ENCODE data around the gene PLEKHJ1. TPM values are rescaled to one million over a fixed set of nuclear protein-coding genes. Genes with fewer than 3 reads are reported as not detected.

Gene PLEKHJ1
- total RNA-seq, 1 donor from 2014 or later = 116 TPM

GRCh38 chr19:2237869-2238153 is 1.7 kb upstream of the PLEKHJ1 start:
- TF ChIP-seq CTCF (IDR thresholded peaks at IDR 0.05; ENCODE audit: unreplicated experiment) = no peak
- H3K27me3 Mint-ChIP-seq = no peaks in the 10 kb centered on the region
- no peak for DNase-seq (ENCODE audit: low spot score, unreplicated experiment)
- peak overlapping the region; percentile 99 for H3K27ac Mint-ChIP-seq
- H3K4me1 Mint-ChIP-seq (ENCODE audit: low read depth) = peaks cover 40% of the 10 kb centered on the region
- peak overlapping the region; percentile 95 for H3K4me3 Mint-ChIP-seq (ENCODE audit: low read depth)
- H3K36me3 Mint-ChIP-seq (ENCODE audit: insufficient read depth) = peaks cover 9% of the 10 kb centered on the region
- no peaks in the 10 kb centered on the region for H3K9me3 Mint-ChIP-seq (ENCODE audit: low read depth)

DNA sequence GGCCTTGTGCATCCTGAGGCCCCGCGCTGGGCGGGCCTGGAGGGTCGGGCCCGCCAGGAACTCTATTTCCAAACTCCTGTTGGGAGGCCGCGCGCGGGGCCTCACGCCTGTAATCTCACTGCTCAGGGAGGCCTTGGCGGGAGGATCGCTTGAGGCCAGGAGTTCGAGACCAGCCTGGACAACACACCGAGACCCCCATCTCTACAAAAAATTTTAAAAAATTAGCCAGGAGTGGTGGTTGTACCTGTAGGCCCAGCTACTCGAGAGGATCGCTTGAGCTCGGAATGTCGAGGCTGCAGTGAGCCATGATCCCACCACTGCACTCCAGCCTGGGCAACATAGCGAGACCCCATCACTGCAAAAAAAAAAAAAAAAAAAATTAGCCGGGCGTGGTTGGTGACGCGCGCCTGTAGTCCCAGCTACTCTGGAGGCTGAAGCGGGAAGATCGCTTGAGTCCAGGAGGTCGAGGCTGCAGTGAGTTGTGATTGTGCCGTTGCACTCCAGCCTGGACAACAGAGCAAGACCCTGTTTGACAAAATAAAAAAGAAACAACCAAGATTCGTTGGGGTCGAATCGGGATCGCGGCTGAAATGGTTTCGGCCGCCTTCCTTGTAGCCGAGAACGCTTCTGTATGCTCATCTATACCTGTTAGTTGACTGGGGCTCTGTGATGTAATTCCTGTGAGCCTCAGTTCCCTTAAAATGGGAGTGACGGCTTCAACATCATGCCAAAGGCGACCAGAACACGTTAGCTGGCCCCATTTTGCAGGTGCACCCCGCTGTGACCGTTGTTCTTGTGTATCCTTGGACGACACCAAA is 1.1 kb upstream of the PLEKHJ1 start:
- H3K4me1 Mint-ChIP-seq (ENCODE audit: low read depth) = peaks cover 39% of the 10 kb centered on the region
- peaks cover 9% of the 10 kb centered on the region for H3K36me3 Mint-ChIP-seq (ENCODE audit: insufficient read depth)
- peak overlapping the region; percentile 99 for H3K27ac Mint-ChIP-seq
- TF ChIP-seq CTCF (IDR thresholded peaks at IDR 0.05; ENCODE audit: unreplicated experiment) = no peak
- H3K9me3 Mint-ChIP-seq (ENCODE audit: low read depth) = no peaks in the 10 kb centered on the region
- H3K4me3 Mint-ChIP-seq (ENCODE audit: low read depth) = peak overlapping the region; percentile 95
- DNase-seq (ENCODE audit: low spot score, unreplicated experiment) = no peak
- H3K27me3 Mint-ChIP-seq = no peaks in the 10 kb centered on the region

DNA sequence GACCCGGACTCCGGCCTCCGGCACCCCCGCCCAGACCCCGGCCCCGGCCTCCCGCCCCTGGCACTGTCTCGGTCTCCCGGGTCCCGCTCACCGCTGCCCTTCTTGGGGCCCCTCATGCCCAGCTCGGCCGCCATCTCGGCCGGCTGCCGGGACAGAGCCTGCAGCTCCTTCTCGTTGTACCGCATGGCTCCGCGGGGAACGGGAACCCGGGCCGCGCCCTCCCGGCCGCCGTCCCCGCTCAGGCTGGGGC is 140 bp downstream of the PLEKHJ1 start:
- no peak for TF ChIP-seq CTCF (IDR thresholded peaks at IDR 0.05; ENCODE audit: unreplicated experiment)
- DNase-seq (ENCODE audit: low spot score, unreplicated experiment) = no peak
- H3K27me3 Mint-ChIP-seq = no peaks in the 10 kb centered on the region
- H3K4me1 Mint-ChIP-seq (ENCODE audit: low read depth) = peaks cover 38% of the 10 kb centered on the region
- H3K27ac Mint-ChIP-seq = peak overlapping the region; percentile 99
- peak overlapping the region; percentile 95 for H3K4me3 Mint-ChIP-seq (ENCODE audit: low read depth)
- H3K36me3 Mint-ChIP-seq (ENCODE audit: insufficient read depth) = peaks cover 9% of the 10 kb centered on the region
- H3K9me3 Mint-ChIP-seq (ENCODE audit: low read depth) = no peaks in the 10 kb centered on the region

- DNase-seq (ENCODE audit: low spot score, unreplicated experiment) = peak; percentile 31
- peak overlapping the region; percentile 95 for H3K4me3 Mint-ChIP-seq (ENCODE audit: low read depth)
- no peaks in the 10 kb centered on the region for H3K9me3 Mint-ChIP-seq (ENCODE audit: low read depth)
- peak overlapping the region; percentile 97 for H3K27ac Mint-ChIP-seq
- TF ChIP-seq CTCF (IDR thresholded peaks at IDR 0.05; ENCODE audit: unreplicated experiment) = no peak
- peaks cover 9% of the 10 kb centered on the region for H3K36me3 Mint-ChIP-seq (ENCODE audit: insufficient read depth)
- H3K4me1 Mint-ChIP-seq (ENCODE audit: low read depth) = peaks cover 33% of the 10 kb centered on the region
- no peaks in the 10 kb centered on the region for H3K27me3 Mint-ChIP-seq
These were observed 607 bp downstream of the PLEKHJ1 start for GRCh38 chr19:2235381-2236063.

- Mint-ChIP-seq H3K4me3 (ENCODE audit: low read depth) (peak overlapping the region; percentile 95), H3K27ac (peak overlapping the region; percentile 97), H3K36me3 (ENCODE audit: insufficient read depth) (peaks cover 10% of the 10 kb centered on the region), H3K27me3 (no peaks in the 10 kb centered on the region), H3K4me1 (ENCODE audit: low read depth) (peaks cover 30% of the 10 kb centered on the region), H3K9me3 (ENCODE audit: low read depth) (no peaks in the 10 kb centered on the region)
- DNase-seq (ENCODE audit: low spot score, unreplicated experiment) = no peak
- TF ChIP-seq CTCF (IDR thresholded peaks at IDR 0.05; ENCODE audit: unreplicated experiment) = no peak
These were observed 1.1 kb downstream of the PLEKHJ1 start for GRCh38 chr19:2234996-2235380.

All from progenitor cell of endocrine pancreas (in vitro differentiated cells).